GM12873 (cell line): ENCODE data around the gene NPPB.

Experiments used
- TF ChIP-seq, protein P1 (sequence below): IDR thresholded peaks from 2 replicates; pipeline ENCODE4 v1.5.1; 2012; ENCODE audit warnings: low read depth, mild to moderate bottlenecking, moderate library complexity, low read length, control low read depth; ENCODE audit not compliant: insufficient read depth; ENCODE audit errors: missing control alignments

NPPB gene

GRCh38 chr1:11817192-11817591, 41.6 kb downstream of the NPPB start:
- TF ChIP-seq, protein P1, sequence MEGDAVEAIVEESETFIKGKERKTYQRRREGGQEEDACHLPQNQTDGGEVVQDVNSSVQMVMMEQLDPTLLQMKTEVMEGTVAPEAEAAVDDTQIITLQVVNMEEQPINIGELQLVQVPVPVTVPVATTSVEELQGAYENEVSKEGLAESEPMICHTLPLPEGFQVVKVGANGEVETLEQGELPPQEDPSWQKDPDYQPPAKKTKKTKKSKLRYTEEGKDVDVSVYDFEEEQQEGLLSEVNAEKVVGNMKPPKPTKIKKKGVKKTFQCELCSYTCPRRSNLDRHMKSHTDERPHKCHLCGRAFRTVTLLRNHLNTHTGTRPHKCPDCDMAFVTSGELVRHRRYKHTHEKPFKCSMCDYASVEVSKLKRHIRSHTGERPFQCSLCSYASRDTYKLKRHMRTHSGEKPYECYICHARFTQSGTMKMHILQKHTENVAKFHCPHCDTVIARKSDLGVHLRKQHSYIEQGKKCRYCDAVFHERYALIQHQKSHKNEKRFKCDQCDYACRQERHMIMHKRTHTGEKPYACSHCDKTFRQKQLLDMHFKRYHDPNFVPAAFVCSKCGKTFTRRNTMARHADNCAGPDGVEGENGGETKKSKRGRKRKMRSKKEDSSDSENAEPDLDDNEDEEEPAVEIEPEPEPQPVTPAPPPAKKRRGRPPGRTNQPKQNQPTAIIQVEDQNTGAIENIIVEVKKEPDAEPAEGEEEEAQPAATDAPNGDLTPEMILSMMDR = no peak

DNA sequence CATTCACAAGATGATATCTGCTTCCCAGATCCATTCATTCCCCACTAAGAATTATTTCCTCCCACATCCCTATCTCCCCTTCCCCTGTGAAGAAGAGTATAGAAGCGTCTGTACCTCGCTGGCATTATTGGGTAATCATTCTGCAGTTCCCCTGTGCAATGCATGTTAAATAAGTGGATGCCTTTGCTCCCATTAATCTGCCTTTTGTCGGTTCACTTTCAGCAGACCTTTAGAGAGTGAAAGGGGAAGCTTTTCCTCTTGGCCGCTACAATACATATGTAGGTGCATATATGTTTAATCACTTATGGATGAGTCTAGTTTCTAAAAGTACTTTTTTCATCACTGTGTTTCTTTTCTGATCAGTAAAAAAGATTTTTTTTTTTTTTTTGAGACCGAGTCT, 45.7 kb downstream of the NPPB start:
- TF ChIP-seq, protein P1 = no peak
